DMS53 (cell line): ENCODE data around the gene DNAAF2.
"Not testable (repeated sequence)": the region's sequence is repeated elsewhere in the genome, so short reads cannot be mapped to it uniquely, and the experiment has no call there.

Experiments
- DNase-seq: peaks from one replicate; lab custom pipeline; 2025; lab: John Stamatoyannopoulos, UW

Gene DNAAF2

GRCh38 chr14:49622022-49622607 lies 12.9 kb downstream of the DNAAF2 start:
- peak; percentile 14 for DNase-seq

- peak; percentile 84 for DNase-seq
Observed at GRCh38 chr14:49621114-49621881, 13.7 kb downstream of the DNAAF2 start.

- peak; percentile 98 for DNase-seq
Observed at GRCh38 chr14:49620182-49621113, 14.6 kb downstream of the DNAAF2 start, which contains the start of the genes MGAT2 and RPL36AL. MGAT2 (plus strand) TSS chr14:49620799; CDS start chr14:49621269, 470 bp downstream. RPL36AL (minus strand) TSS chr14:49620626; CDS start chr14:49619104, 1,522 bp downstream.

GRCh38 chr14:49619730-49620129 lies 15.3 kb downstream of the DNAAF2 start:
- DNase-seq, result peak; percentile 39

- not testable (repeated sequence) for DNase-seq
Observed at GRCh38 chr14:49619273-49619672, 15.8 kb downstream of the DNAAF2 start.

- DNase-seq, result no peak
Observed at GRCh38 chr14:49617852-49618519, 17.1 kb downstream of the DNAAF2 start.

- no peak for DNase-seq
Observed at GRCh38 chr14:49615776-49616175, 19.3 kb downstream of the DNAAF2 start.

GRCh38 chr14:49614196-49614595 lies 20.8 kb downstream of the DNAAF2 start:
- DNase-seq, result no peak

- no peak for DNase-seq
Observed at GRCh38 chr14:49612671-49613070, 22.4 kb downstream of the DNAAF2 start.

GRCh38 chr14:49612251-49612650 lies 22.8 kb downstream of the DNAAF2 start:
- DNase-seq, result no peak

- DNase-seq, result no peak
Observed at GRCh38 chr14:49607583-49607982, 27.5 kb downstream of the DNAAF2 start.

- peak; percentile 91 for DNase-seq
Observed at GRCh38 chr14:49598485-49599300, 36.4 kb downstream of the DNAAF2 start, which contains the start of gene LRR1. LRR1 (plus strand) TSS chr14:49598940; CDS start chr14:49599021, 81 bp downstream.

GRCh38 chr14:49598189-49598484 lies 36.9 kb downstream of the DNAAF2 start:
- DNase-seq, result no peak

- no peak for DNase-seq
Observed at GRCh38 chr14:49594347-49595091, 40.5 kb downstream of the DNAAF2 start.

GRCh38 chr14:49593016-49593415 lies 42.0 kb downstream of the DNAAF2 start:
- no peak for DNase-seq

GRCh38 chr14:49589387-49589786 lies 45.7 kb downstream of the DNAAF2 start:
- no peak for DNase-seq

GRCh38 chr14:49586673-49587460 lies 48.2 kb downstream of the DNAAF2 start:
- peak; percentile 77 for DNase-seq

GRCh38 chr14:49585803-49586672 lies 49.0 kb downstream of the DNAAF2 start, which contains the start of gene RPS29:
RPS29 (minus strand) TSS chr14:49586380; CDS start chr14:49586346, 34 bp downstream.
- peak; percentile 98 for DNase-seq
